ENCODE results near the gene INSL3. TPM values are rescaled to one million over a fixed set of nuclear protein-coding genes. Genes with fewer than 3 reads are reported as not detected.
A peak's percentile ranks its signal among the peaks of the same experiment; 100 is the strongest.

Gene INSL3
- total and polyA plus RNA-seq, 2 donors from 2014 or later = not detected

- H3K36me3 ChIP-seq (ENCODE audit: control insufficient read depth in 2 of 3, insufficient read depth in 3 of 3, low read length in 3 of 3) = no peaks in the 10 kb centered on the region
- intact Hi-C loops (cut with DNase I) = no loop called here
- peaks cover 0 to 3% (median 0%) of the 10 kb centered on the region in 3 donors for H3K4me1 ChIP-seq (ENCODE audit: control insufficient read depth in 2 of 3, insufficient read depth in 2 of 3, low read depth in 1 of 3, low read length in 3 of 3)
- DNase-seq (peak; percentile 89 to 93 (median 92)), FAIRE-seq (no peak)
- peak within 1 kb of the TSS in 1 of 3 donors; percentile 1 for H3K4me3 ChIP-seq (ENCODE audit: low read length in 3 of 3)
- TF ChIP-seq, protein P1, sequence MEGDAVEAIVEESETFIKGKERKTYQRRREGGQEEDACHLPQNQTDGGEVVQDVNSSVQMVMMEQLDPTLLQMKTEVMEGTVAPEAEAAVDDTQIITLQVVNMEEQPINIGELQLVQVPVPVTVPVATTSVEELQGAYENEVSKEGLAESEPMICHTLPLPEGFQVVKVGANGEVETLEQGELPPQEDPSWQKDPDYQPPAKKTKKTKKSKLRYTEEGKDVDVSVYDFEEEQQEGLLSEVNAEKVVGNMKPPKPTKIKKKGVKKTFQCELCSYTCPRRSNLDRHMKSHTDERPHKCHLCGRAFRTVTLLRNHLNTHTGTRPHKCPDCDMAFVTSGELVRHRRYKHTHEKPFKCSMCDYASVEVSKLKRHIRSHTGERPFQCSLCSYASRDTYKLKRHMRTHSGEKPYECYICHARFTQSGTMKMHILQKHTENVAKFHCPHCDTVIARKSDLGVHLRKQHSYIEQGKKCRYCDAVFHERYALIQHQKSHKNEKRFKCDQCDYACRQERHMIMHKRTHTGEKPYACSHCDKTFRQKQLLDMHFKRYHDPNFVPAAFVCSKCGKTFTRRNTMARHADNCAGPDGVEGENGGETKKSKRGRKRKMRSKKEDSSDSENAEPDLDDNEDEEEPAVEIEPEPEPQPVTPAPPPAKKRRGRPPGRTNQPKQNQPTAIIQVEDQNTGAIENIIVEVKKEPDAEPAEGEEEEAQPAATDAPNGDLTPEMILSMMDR (IDR thresholded peaks at IDR 0.05; ENCODE audit: borderline replicate concordance, extremely low read depth, insufficient read depth) = no peak
- H3K27me3 ChIP-seq (ENCODE audit: control insufficient read depth, insufficient read depth, low read length) = no peaks in the 10 kb centered on the region
- peak within 1 kb of the TSS; percentile 57 to 62 for H3K27ac ChIP-seq (ENCODE audit: low read depth in 2 of 2, low read length in 2 of 2)
- H3K9ac ChIP-seq (ENCODE audit: low read length in 3 of 3) = no peak within 1 kb of the TSS
- H3K9me3 ChIP-seq (ENCODE audit: control insufficient read depth in 2 of 3, insufficient read depth in 1 of 3, low read length in 3 of 3) = no peaks in the 10 kb centered on the region
Observed at GRCh38 chr19:17847538-17848366, 26.4 kb upstream of the INSL3 start, which contains the start of gene JAK3. Gene JAK3, minus strand, starts transcription at chr19:17847982. Its CDS starts 3,565 bp downstream, at chr19:17844417.

DNA sequence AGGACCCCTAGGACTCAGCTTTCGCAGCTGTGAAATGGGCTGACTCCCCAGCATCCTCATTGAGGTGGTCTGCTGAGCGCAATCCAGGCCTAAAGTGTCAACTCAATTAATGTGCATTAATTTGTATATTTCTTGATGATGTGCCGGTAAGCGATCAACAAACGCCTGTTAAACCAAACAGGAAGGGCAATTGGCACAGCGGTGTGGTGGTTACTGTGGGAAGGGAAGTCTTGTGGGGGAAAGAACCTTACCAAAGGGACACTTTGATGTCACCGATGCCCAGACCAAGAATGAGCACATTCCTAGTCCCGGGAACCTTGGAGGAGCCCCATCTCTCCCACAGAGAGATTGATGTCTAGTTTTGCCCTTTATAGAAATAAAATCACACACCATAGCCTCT is 24.8 kb upstream of the INSL3 start:
- TF ChIP-seq, protein P1 (IDR thresholded peaks at IDR 0.05; ENCODE audit: borderline replicate concordance, extremely low read depth, insufficient read depth) = no peak
- H3K9ac ChIP-seq (ENCODE audit: low read length in 3 of 3) = no peak overlapping the region
- H3K4me3 ChIP-seq (ENCODE audit: low read length in 3 of 3) = no peak overlapping the region
- H3K9me3 ChIP-seq (ENCODE audit: control insufficient read depth in 2 of 3, insufficient read depth in 1 of 3, low read length in 3 of 3) = no peaks in the 10 kb centered on the region
- no peaks in the 10 kb centered on the region for H3K36me3 ChIP-seq (ENCODE audit: control insufficient read depth in 2 of 3, insufficient read depth in 3 of 3, low read length in 3 of 3)
- intact Hi-C loops (cut with DNase I) = no loop called here
- H3K27me3 ChIP-seq (ENCODE audit: control insufficient read depth, insufficient read depth, low read length) = no peaks in the 10 kb centered on the region
- H3K27ac ChIP-seq (ENCODE audit: low read depth in 2 of 2, low read length in 2 of 2) = no peak overlapping the region
- no peak for DNase-seq
- FAIRE-seq = no peak
- peaks cover 0 to 5% (median 0%) of the 10 kb centered on the region in 3 donors for H3K4me1 ChIP-seq (ENCODE audit: control insufficient read depth in 2 of 3, insufficient read depth in 2 of 3, low read depth in 1 of 3, low read length in 3 of 3)

DNA sequence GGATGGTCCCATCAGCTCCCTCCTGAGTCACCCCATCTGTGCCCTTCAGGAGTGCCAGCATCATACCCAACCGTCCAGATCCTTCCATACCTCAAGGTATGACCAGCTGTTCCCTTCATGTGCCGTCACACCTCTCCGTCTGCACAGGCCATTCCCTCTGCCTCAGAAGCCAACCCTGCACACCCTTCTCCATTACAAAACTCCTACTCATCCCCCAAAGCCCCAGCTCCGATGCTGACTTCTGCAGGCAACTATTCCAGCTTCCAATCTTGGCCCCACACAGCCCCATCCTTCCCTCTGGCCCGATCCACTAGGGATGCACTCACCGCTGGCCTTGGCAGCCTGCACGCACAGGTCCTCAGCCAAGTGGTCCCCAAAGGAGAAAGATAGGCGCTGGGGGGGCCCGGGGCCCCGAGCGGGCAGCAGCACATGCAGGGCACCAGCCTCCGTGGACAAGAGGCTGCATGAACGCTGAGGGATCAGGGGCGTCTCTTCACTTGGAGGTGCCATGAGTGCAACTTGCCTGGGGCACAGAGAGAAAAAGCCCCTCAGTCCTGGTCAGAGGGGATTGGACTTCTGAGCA is 22.7 kb upstream of the INSL3 start:
- Histone ChIP-seq H3K4me1 (ENCODE audit: control insufficient read depth in 2 of 3, insufficient read depth in 2 of 3, low read depth in 1 of 3, low read length in 3 of 3) (peaks cover 0 to 2% (median 0%) of the 10 kb centered on the region in 3 donors), H3K9me3 (ENCODE audit: control insufficient read depth in 2 of 3, insufficient read depth in 1 of 3, low read length in 3 of 3) (no peaks in the 10 kb centered on the region), H3K27ac (ENCODE audit: low read depth in 2 of 2, low read length in 2 of 2) (no peak overlapping the region), H3K9ac (ENCODE audit: low read length in 3 of 3) (no peak overlapping the region), H3K36me3 (ENCODE audit: control insufficient read depth in 2 of 3, insufficient read depth in 3 of 3, low read length in 3 of 3) (no peaks in the 10 kb centered on the region), H3K27me3 (ENCODE audit: control insufficient read depth, insufficient read depth, low read length) (no peaks in the 10 kb centered on the region), H3K4me3 (ENCODE audit: low read length in 3 of 3) (no peak overlapping the region)
- intact Hi-C loops (cut with DNase I) = no loop called here
- no peak for DNase-seq
- no peak for FAIRE-seq
- TF ChIP-seq, protein P1 (IDR thresholded peaks at IDR 0.05; ENCODE audit: borderline replicate concordance, extremely low read depth, insufficient read depth) = no peak

Measured in kidney (tissue), 14 donors.